OCI-LY1 (cell line): ENCODE data around the gene EPN2.

Experiments used
- H2AFZ ChIP-seq: fragments of 200-600 bp; sonication (generic), shearing (Covaris generic); 2 replicates; pipeline ENCODE4 v1.6.0; 2014; ENCODE audit warnings: antibody characterized with exemption, mild to moderate bottlenecking, low read length
- H3F3A ChIP-seq: fragments of 200-600 bp; sonication (generic), shearing (Covaris generic); 2 replicates; pipeline ENCODE4 v1.6.0; 2014; ENCODE audit warnings: mild to moderate bottlenecking, antibody characterized with exemption, low read length, moderate library complexity; ENCODE audit not compliant: insufficient read depth
- H3K27ac ChIP-seq: fragments of 200-600 bp; sonication (generic); 2 replicates; pipeline ENCODE4 v1.5.1; 2014; ENCODE audit warnings: low read length, mixed run types, mild to moderate bottlenecking, low read depth; ENCODE audit not compliant: poor library complexity, severe bottlenecking
- H3K27me3 ChIP-seq: fragments of 200-600 bp; sonication (generic); 2 replicates; pipeline ENCODE4 v1.6.0; 2014; ENCODE audit warnings: antibody characterized with exemption, mild to moderate bottlenecking, low read length, moderate library complexity; ENCODE audit not compliant: insufficient read depth
- H3K36me3 ChIP-seq: fragments of 200-600 bp; sonication (generic); 2 replicates; pipeline ENCODE4 v1.6.1; 2014; ENCODE audit warnings: mild to moderate bottlenecking, antibody characterized with exemption, low read length, moderate library complexity, mixed read lengths; ENCODE audit not compliant: insufficient read depth
- H3K4me1 ChIP-seq: fragments of 200-600 bp; sonication (generic); 2 replicates; pipeline ENCODE4 v1.5.1; 2014; ENCODE audit warnings: mild to moderate bottlenecking, low read length, moderate library complexity; ENCODE audit not compliant: insufficient read depth, severe bottlenecking
- H3K4me2 ChIP-seq: fragments of 200-600 bp; sonication (generic), shearing (Covaris generic); 2 replicates; pipeline ENCODE4 v1.6.1; 2014; ENCODE audit warnings: low read length
- H3K4me3 ChIP-seq: fragments of 200-600 bp; sonication (generic); 2 replicates; pipeline ENCODE4 v1.5.1; 2014; ENCODE audit warnings: low read length, low read depth, mild to moderate bottlenecking, mixed read lengths; ENCODE audit not compliant: poor library complexity, severe bottlenecking
- H3K79me2 ChIP-seq: fragments of 200-600 bp; shearing (Covaris generic); 2 replicates; pipeline ENCODE4 v1.6.1; 2016; ENCODE audit warnings: mixed run types, low read length, mixed read lengths; ENCODE audit not compliant: insufficient read depth
- H3K9ac ChIP-seq: fragments of 200-600 bp; sonication (generic), shearing (Covaris generic); 2 replicates; pipeline ENCODE4 v1.6.1; 2014; ENCODE audit warnings: mild to moderate bottlenecking, low read length, mixed read lengths
- H3K9me2 ChIP-seq: fragments of 200-600 bp; sonication (generic), shearing (Covaris generic); 2 replicates; pipeline ENCODE4 v1.6.1; 2014; ENCODE audit warnings: low read depth, mild to moderate bottlenecking, low read length, mixed read lengths
- H3K9me3 ChIP-seq: fragments of 200-600 bp; shearing (Covaris generic); 2 replicates; pipeline ENCODE4 v1.6.1; 2014; ENCODE audit warnings: low read length, mixed read lengths
- H4K20me1 ChIP-seq: fragments of 200-600 bp; sonication (generic), shearing (Covaris generic); 2 replicates; pipeline ENCODE4 v1.6.0; 2016; ENCODE audit warnings: mild to moderate bottlenecking, low read length; ENCODE audit not compliant: insufficient read depth
- CTCF ChIP-seq: fragments of 200-600 bp; sonication (generic), shearing (Covaris generic); IDR thresholded peaks from 2 replicates; pipeline ENCODE4 v1.5.1; 2017; ENCODE audit warnings: mild to moderate bottlenecking, antibody characterized with exemption, low read length, moderate library complexity, mixed read lengths
- EZH2 ChIP-seq: fragments of 200-600 bp; sonication (generic), shearing (Covaris generic); IDR thresholded peaks from 2 replicates; pipeline ENCODE4 v1.8.0; 2017; ENCODE audit warnings: borderline replicate concordance, mixed run types, mild to moderate bottlenecking, antibody characterized with exemption, low read length, moderate library complexity, mixed read lengths

EPN2 gene

GRCh38 chr17:19339341-19339815 is 102.2 kb downstream of the EPN2 start:
- H3K9me2 ChIP-seq, result no peaks in the 10 kb centered on the region

GRCh38 chr17:19341211-19341631 is 104.1 kb downstream of the EPN2 start:
- no peaks in the 10 kb centered on the region for H3K36me3 ChIP-seq
- H3K27me3 ChIP-seq, result no peaks in the 10 kb centered on the region
- TF ChIP-seq EZH2 (no peak), CTCF (no peak)
- no peaks in the 10 kb centered on the region for H3K4me1 ChIP-seq
- no peaks in the 10 kb centered on the region for H3F3A ChIP-seq
- no peaks in the 10 kb centered on the region for H3K9me3 ChIP-seq
- no peaks in the 10 kb centered on the region for H3K79me2 ChIP-seq
- H3K4me2 ChIP-seq, result no peak overlapping the region
- H4K20me1 ChIP-seq, result no peaks in the 10 kb centered on the region
- H3K4me3 ChIP-seq, result no peak overlapping the region
- no peak overlapping the region for H2AFZ ChIP-seq
- H3K9me2 ChIP-seq, result no peaks in the 10 kb centered on the region
- H3K27ac ChIP-seq, result no peak overlapping the region
- H3K9ac ChIP-seq, result no peak overlapping the region

More at GRCh38 chr17:19339341-19339815, 102.2 kb downstream of the EPN2 start:
- Histone ChIP-seq H3K9me3 (no peaks in the 10 kb centered on the region), H3K27me3 (no peaks in the 10 kb centered on the region), H3K27ac (no peak overlapping the region), H3K79me2 (no peaks in the 10 kb centered on the region), H3K4me2 (no peak overlapping the region), H3K9ac (no peak overlapping the region), H2AFZ (no peak overlapping the region), H4K20me1 (no peaks in the 10 kb centered on the region), H3K36me3 (no peaks in the 10 kb centered on the region), H3K4me1 (no peaks in the 10 kb centered on the region), H3K4me3 (no peak overlapping the region), H3F3A (no peaks in the 10 kb centered on the region)
- no peak for TF ChIP-seq CTCF
- TF ChIP-seq EZH2, result no peak

GRCh38 chr17:19341641-19342610 is 104.8 kb downstream of the EPN2 start:
- Histone ChIP-seq H3K36me3 (no peaks in the 10 kb centered on the region), H4K20me1 (no peaks in the 10 kb centered on the region), H3K79me2 (no peaks in the 10 kb centered on the region), H3K4me1 (peaks cover 6% of the 10 kb centered on the region), H3K9me3 (no peaks in the 10 kb centered on the region), H3K4me2 (no peak overlapping the region), H3K9ac (no peak overlapping the region), H3K27ac (no peak overlapping the region), H3F3A (no peaks in the 10 kb centered on the region), H3K9me2 (no peaks in the 10 kb centered on the region), H3K4me3 (no peak overlapping the region), H2AFZ (no peak overlapping the region), H3K27me3 (no peaks in the 10 kb centered on the region)
- TF ChIP-seq EZH2 (no peak), CTCF (no peak)
